Fibroblast of villous mesenchyme (primary cell): ENCODE data around the gene ERGIC1. TPM values are rescaled to one million over a fixed set of nuclear protein-coding genes. Genes with fewer than 3 reads are reported as not detected.

Experiments
- DNase-seq: peaks from one replicate; pipeline ENCODE4 v3.0.0-alpha.2; 2010; ENCODE audit warnings: low read depth
- H3K4me3 ChIP-seq: 2 replicates; pipeline ENCODE4 v1.5.1; 2011; ENCODE audit warnings: low read depth, mild to moderate bottlenecking, low read length
- CTCF ChIP-seq: IDR thresholded peaks from 2 replicates; pipeline ENCODE4 v1.5.1; 2012; ENCODE audit warnings: low read depth, mild to moderate bottlenecking, low read length; ENCODE audit not compliant: insufficient read depth
- total RNA-seq: library from RNA; depleted of rRNA; stranded (reverse); fragments of >200 nt; gene quantifications from 2 replicates; pipeline ENCODE4 v1.2.3, GENCODE V29; 2012

Gene ERGIC1
- total RNA-seq, 1 donor, result 139 TPM

GRCh38 chr5:172913117-172913850, 79.2 kb downstream of the ERGIC1 start:
- no peak for DNase-seq
- TF ChIP-seq CTCF, result no peak
- no peak overlapping the region for H3K4me3 ChIP-seq

GRCh38 chr5:172915514-172915913, 81.5 kb downstream of the ERGIC1 start:
- no peak for TF ChIP-seq CTCF
- DNase-seq, result no peak
- H3K4me3 ChIP-seq, result no peak overlapping the region

- no peak for DNase-seq
- H3K4me3 ChIP-seq, result no peak overlapping the region
- no peak for TF ChIP-seq CTCF
These were observed 84.6 kb downstream of the ERGIC1 start for GRCh38 chr5:172918421-172919371.

GRCh38 chr5:172919525-172920446, 85.7 kb downstream of the ERGIC1 start:
- no peak overlapping the region for H3K4me3 ChIP-seq
- TF ChIP-seq CTCF, result no peak
- no peak for DNase-seq

GRCh38 chr5:172920447-172920849, 86.4 kb downstream of the ERGIC1 start:
- DNase-seq, result peak; percentile 96
- TF ChIP-seq CTCF, result no peak
- H3K4me3 ChIP-seq, result no peak overlapping the region

GRCh38 chr5:172920995-172921394, 86.9 kb downstream of the ERGIC1 start:
- DNase-seq, result no peak
- H3K4me3 ChIP-seq, result no peak overlapping the region
- TF ChIP-seq CTCF, result no peak
